Colonic mucosa (tissue), 4 donors: ENCODE data around the gene SMARCD3. TPM values are rescaled to one million over a fixed set of nuclear protein-coding genes. Genes with fewer than 3 reads are reported as not detected.

Experiments
- DNase-seq: peaks from one replicate; pipeline ENCODE4 v3.0.0-alpha.2; 2020
- H3K27ac ChIP-seq: fragments of 200-600 bp; one replicate; pipeline ENCODE4 v1.8.0; 2021
- H3K27me3 ChIP-seq: fragments of 200-600 bp; one replicate; pipeline ENCODE4 v1.8.0; 2021
- H3K36me3 ChIP-seq: fragments of 200-600 bp; one replicate; pipeline ENCODE4 v1.8.0; 2021
- H3K4me1 ChIP-seq: fragments of 200-600 bp; one replicate; pipeline ENCODE4 v1.8.0; 2021; ENCODE audit warnings: mild to moderate bottlenecking
- H3K4me3 ChIP-seq: fragments of 200-600 bp; one replicate; pipeline ENCODE4 v1.8.0; 2021
- H3K9ac ChIP-seq, 2 donors: one replicate each; pipeline ENCODE4 v1.7.0; 2013; ENCODE audit warnings: control low read depth in 2 of 2, low read depth in 2 of 2, low read length in 2 of 2
- H3K9me3 ChIP-seq: fragments of 200-600 bp; one replicate; pipeline ENCODE4 v1.8.0; 2021
- CTCF ChIP-seq: fragments of 200-600 bp; IDR thresholded peaks from one replicate; pipeline ENCODE4 v1.8.0; 2022; ENCODE audit warnings: antibody characterized with exemption, mild to moderate bottlenecking
- intact Hi-C: fragments of 100-400 bp; cut with DNase I; formaldehyde crosslinking; loops from one replicate; pipeline ENCODE4 v1.14.1; 2022
- total RNA-seq, 2 donors: library from RNA; stranded (reverse); fragmentation: NEBNext Ultra II Directional in 1 of 2; extraction: Animal tissue kit (Norgen Biotek cat#: 25700) in 1 of 2; gene quantifications; one replicate each; pipeline ENCODE4 v1.2.1, GENCODE V29; 2021
- donor health status: healthy.
- donor health status: DM: no; HTN: no; CAD: no.
- donor health status: DM: no; HTN: no; CAD: no.

The SMARCD3 gene
- total RNA-seq, 2 donors from 2014 or later, result 4.3 to 6.7 TPM

- no peaks in the 10 kb centered on the region for H3K9me3 ChIP-seq
- intact Hi-C loops, result no loop called here
- no peak overlapping the region for H3K27ac ChIP-seq
- no peaks in the 10 kb centered on the region for H3K4me1 ChIP-seq
- H3K9ac ChIP-seq, result no peak overlapping the region
- H3K36me3 ChIP-seq, result no peaks in the 10 kb centered on the region
- H3K4me3 ChIP-seq, result no peak overlapping the region
- H3K27me3 ChIP-seq, result no peaks in the 10 kb centered on the region
- DNase-seq, result no peak
- TF ChIP-seq CTCF, result no peak
Observed at GRCh38 chr7:151209588-151209987, 38.9 kb downstream of the SMARCD3 start.

- H3K4me3 ChIP-seq, result no peak overlapping the region
- H3K36me3 ChIP-seq, result no peaks in the 10 kb centered on the region
- no peaks in the 10 kb centered on the region for H3K4me1 ChIP-seq
- TF ChIP-seq CTCF, result no peak
- no peaks in the 10 kb centered on the region for H3K9me3 ChIP-seq
- H3K9ac ChIP-seq, result no peak overlapping the region
- intact Hi-C loops, result no loop called here
- H3K27me3 ChIP-seq, result no peaks in the 10 kb centered on the region
- no peak for DNase-seq
- H3K27ac ChIP-seq, result no peak overlapping the region
Observed at GRCh38 chr7:151208253-151208862, 40.1 kb downstream of the SMARCD3 start.

- Histone ChIP-seq H3K9ac (no peak overlapping the region), H3K27me3 (no peaks in the 10 kb centered on the region), H3K36me3 (no peaks in the 10 kb centered on the region), H3K9me3 (no peaks in the 10 kb centered on the region), H3K4me1 (no peaks in the 10 kb centered on the region), H3K27ac (no peak overlapping the region), H3K4me3 (no peak overlapping the region)
- intact Hi-C loops, result no loop called here
- no peak for DNase-seq
- no peak for TF ChIP-seq CTCF
Observed at GRCh38 chr7:151207804-151208203, 40.7 kb downstream of the SMARCD3 start.

GRCh38 chr7:151207315-151207714 is 41.2 kb downstream of the SMARCD3 start:
- TF ChIP-seq CTCF, result no peak
- Histone ChIP-seq H3K9ac (no peak overlapping the region), H3K9me3 (no peaks in the 10 kb centered on the region), H3K4me3 (no peak overlapping the region), H3K27me3 (no peaks in the 10 kb centered on the region), H3K36me3 (no peaks in the 10 kb centered on the region), H3K27ac (no peak overlapping the region), H3K4me1 (no peaks in the 10 kb centered on the region)
- DNase-seq, result no peak
- intact Hi-C loops, result no loop called here

GRCh38 chr7:151206914-151207313 is 41.6 kb downstream of the SMARCD3 start:
- H3K4me3 ChIP-seq, result no peak overlapping the region
- no peak for TF ChIP-seq CTCF
- no peaks in the 10 kb centered on the region for H3K4me1 ChIP-seq
- H3K27me3 ChIP-seq, result no peaks in the 10 kb centered on the region
- no peaks in the 10 kb centered on the region for H3K36me3 ChIP-seq
- no peak overlapping the region for H3K9ac ChIP-seq
- H3K9me3 ChIP-seq, result no peaks in the 10 kb centered on the region
- intact Hi-C loops, result no loop called here
- DNase-seq, result no peak
- no peak overlapping the region for H3K27ac ChIP-seq
